Stimulated activated CD4-positive, alpha-beta T cell treated with anti-CD3 and anti-CD28 coated beads, Interleukin-15, amount 100 ng/mL, for 48 hours (primary cell): ENCODE measurements around the gene POLRMT.
"Not testable (repeated sequence)": the region's sequence is repeated elsewhere in the genome, so short reads cannot be mapped to it uniquely, and the experiment has no call there.

Source experiments
- DNase-seq, 2 donors: peaks; one replicate each; pipeline ENCODE4 v3.0.0-alpha.2; 2020; ENCODE audit warnings: low read depth in 2 of 2

POLRMT gene

GRCh38 chr19:593505-593904, 39.8 kb downstream of the POLRMT start:
- no peak for DNase-seq

DNA sequence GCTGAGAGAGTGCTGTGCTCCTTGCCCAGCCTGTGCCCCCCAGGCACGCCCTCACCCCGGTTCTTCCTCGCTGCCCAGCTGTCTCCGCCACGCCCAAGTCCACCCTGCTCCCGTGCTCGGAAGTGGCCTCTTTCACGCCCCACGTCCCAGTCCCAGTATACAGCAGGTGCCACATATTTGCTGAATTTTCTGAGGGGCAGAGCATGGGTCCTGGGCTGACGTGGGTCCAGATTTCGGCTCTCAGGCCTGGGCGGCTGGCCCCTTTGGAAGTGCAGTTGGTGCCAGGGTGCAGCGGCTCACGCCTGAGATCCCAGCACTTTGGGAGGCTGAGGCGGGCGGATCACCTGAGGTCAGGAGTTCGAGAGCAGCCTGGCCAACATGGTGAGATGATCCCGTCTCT, 40.3 kb downstream of the POLRMT start:
- no peak for DNase-seq

DNA sequence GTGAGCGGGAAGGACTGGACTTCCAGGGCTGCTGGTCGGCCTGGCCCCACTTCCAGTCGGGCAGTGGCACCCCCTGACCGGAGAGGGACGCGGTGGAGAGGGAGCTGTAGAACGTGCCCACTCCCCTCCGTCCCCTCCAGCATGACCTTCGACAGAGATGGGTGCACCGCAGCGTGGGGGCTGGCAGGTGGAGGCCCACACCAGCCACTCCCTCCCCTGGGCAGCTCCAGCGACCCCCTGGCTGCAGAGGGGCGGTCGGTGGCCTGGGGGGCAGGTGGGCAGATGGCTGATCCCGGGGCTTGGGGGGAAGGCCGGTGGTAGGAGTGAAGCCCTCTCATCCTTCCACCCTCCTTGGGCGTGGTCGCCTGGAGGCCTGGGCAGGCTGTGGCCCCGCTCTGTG, 41.2 kb downstream of the POLRMT start:
- no peak for DNase-seq

- DNase-seq, result no peak
These were observed 42.0 kb downstream of the POLRMT start for GRCh38 chr19:591099-591958.

DNA sequence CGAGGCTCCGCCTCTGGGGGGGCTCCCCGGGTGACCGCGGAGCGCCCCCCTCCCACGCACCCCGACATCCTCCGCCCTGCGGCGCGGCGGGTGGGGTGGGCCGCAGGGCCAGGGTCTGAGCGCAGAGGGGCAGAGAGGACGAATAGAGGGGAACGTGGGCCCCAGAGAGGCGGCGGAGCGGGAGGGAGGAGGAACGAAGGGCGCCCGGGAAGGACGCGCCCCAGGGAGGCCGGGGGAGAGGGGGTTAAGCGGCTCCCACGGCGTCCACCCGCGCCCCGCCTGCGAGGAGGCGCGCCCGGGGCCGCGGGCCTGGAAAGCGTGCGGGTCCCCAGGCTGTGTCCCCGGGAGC, 42.6 kb downstream of the POLRMT start:
- no peak for DNase-seq

DNA sequence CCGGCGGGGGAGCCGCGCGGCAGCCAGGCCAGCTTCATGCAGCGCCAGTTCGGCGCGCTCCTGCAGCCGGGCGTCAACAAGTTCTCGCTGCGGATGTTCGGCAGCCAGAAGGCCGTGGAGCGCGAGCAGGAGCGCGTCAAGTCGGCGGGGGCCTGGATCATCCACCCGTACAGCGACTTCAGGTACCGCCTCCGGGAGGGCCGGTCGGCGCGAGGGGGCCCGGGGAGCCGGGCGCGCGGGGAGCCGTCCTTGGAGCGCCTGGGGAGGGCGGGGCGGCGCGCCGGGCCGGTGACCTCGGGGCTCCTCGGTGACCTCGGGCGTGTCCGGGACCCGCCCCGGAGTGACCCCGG, 43.0 kb downstream of the POLRMT start:
- DNase-seq, result no peak

DNA sequence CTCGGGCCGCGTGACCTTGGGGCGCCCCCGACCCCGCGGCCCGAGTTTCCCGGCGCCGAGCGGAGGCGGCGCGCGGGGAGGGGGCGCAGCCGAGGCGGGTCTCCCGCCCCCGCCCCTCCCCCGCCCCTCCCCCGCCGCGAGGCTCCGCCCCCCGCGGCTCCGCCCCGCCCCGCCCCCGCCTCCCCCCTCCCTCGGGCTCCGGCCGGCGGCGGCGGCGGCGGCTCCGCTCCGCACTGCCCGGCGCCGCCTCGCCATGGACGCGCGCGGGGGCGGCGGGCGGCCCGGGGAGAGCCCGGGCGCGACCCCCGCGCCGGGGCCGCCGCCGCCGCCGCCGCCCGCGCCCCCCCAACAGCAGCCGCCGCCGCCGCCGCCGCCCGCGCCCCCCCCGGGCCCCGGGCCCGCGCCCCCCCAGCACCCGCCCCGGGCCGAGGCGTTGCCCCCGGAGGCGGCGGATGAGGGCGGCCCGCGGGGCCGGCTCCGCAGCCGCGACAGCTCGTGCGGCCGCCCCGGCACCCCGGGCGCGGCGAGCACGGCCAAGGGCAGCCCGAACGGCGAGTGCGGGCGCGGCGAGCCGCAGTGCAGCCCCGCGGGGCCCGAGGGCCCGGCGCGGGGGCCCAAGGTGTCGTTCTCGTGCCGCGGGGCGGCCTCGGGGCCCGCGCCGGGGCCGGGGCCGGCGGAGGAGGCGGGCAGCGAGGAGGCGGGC, 43.5 kb downstream of the POLRMT start, which contains the start of gene HCN2:
Gene HCN2, plus strand, starts transcription at position 189 of the 703 bp plus-strand sequence. Its CDS starts 65 bp downstream, at position 254.
- DNase-seq, result no peak

DNA sequence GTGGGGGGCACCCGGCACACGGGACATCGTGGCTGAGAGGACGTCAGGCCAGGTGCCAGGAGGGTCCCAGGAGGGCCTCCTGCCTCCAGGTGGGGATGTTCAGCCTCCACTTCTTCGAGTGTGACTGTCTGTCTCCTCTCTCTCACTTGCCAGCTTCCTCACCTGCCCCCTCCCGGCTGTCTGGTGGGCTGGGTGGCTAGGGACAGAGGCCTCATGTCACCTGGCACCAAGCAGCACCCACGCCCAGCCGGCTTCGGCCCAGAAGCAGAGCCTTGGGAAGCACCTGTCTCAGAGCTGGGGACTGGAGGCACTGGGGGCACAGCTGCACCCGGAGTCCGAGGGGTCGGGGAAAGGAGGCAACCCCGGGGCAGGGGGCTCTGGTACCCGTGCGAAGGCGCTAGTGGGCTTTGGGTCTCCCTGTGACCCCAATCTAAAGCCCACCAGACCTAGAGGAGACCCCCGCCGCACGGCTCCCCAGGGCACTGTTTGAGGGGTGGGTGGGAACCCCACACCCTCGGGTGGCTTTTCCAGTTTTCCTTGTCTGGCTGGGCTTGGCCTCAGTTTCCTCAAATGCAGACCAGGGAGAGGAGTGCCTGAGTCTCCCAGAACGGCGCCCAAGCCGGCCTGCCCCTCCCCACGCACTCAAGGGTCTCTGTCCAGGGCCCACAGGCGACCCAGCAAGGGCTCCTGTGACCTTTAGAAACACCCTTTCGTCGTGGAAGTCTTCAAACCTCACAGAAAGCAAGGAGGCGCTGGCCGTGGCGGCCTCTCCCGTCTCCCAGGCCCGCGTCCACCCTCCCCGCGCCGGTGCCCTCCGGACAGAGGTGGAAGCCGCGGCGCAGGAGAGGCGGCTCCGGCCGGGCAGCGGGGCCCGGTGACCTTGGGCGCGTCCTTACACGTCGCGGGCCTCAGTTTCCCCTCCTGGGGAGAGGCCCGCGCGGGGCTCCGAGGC, 44.3 kb downstream of the POLRMT start:
- no peak for DNase-seq

- DNase-seq, result peak; percentile 58 to 61
These were observed 45.1 kb downstream of the POLRMT start for GRCh38 chr19:588093-588740.

DNA sequence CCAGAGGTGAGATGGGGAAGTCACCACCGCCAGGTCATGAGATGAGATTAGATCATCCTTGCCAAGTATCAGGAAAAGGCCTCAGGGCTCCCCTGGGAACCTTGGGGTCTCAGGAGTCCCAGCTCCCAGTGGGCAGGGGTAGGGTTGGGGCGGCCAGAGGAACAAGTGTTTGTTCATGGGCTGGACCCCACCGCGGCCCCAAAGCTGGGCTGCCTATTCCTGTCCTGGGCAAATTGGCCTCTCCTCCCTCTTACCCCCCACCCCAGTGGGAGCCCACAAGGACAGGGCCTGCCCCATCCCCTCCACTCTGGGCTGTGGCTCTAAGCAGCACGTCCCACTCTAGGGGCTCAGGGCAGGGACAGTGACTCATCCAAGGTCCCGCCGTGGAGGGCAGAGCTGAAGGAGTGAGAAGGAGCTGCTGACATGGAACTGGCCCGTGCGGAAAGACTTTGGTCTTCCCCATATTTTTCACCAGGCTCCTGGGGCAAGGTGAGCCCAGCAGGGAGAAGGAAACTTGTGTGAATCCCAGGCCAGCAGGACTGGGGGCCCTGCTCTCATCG, 47.7 kb downstream of the POLRMT start:
- no peak for DNase-seq

- not testable (repeated sequence) for DNase-seq
These were observed 48.2 kb downstream of the POLRMT start for GRCh38 chr19:585146-585545.

DNA sequence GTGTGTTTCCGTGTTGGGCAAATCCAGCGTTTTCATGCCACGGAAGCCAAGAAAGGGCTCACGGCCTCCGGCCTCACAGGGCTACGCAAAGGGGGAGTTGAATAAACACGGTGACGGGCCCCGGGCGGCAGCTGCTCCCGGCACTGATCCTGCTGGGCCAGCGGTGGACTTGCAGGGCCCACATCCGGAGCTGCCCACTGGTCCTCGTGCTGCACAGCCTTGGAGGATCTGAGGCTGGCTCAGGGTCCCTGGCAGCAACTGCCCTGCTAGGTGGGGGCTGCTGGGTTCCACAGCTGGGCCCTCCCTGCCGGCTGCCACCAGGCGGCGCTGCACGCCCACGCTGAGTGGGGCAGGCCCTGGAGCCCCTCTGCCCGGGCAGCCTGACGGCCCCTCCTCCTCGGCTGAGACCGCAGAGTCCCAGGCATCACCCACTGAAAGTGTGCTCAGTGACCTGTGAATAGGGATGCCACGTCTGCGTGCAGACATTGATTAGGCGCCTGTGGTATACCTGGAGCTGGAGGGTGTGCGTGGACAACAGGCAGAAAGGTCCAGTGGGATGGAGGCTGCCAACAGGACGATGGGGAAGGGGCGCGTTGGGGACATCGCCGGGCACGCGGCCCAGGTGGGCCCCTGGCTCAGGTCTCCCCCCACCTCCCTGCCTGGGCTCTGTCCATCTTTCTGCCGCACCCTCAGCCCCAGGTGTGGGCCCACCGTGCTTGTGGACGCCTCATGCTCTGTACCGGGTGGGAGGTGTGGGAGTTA, 48.9 kb downstream of the POLRMT start:
- DNase-seq, result peak in 1 of 2 donors; percentile 63

GRCh38 chr19:583968-584239, 49.4 kb downstream of the POLRMT start:
- DNase-seq, result no peak

- no peak for DNase-seq
These were observed 50.0 kb downstream of the POLRMT start for GRCh38 chr19:583198-583967.

DNA sequence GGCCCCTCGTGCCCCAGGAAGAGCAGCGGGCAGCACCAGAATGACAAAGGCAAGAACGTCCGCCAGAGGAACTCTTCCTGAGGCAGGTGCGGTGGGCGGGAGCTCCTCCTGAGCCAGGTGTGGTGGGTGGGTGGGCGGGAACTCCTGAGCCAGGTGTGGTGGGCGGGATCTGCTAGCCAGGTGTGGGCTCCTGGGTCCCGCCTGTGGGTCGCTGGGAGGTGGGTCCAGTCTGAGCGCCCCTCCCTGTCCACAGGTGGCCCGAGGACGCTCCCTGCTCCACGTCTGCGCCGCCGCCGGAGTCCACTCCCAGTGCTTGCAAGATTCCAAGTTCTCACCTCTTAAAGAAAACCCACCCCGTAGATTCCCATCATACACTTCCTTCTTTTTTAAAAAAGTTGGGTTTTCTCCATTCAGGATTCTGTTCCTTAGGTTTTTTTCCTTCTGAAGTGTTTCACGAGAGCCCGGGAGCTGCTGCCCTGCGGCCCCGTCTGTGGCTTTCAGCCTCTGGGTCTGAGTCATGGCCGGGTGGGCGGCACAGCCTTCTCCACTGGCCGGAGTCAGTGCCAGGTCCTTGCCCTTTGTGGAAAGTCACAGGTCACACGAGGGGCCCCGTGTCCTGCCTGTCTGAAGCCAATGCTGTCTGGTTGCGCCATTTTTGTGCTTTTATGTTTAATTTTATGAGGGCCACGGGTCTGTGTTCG, 50.7 kb downstream of the POLRMT start:
- DNase-seq, result no peak

DNA sequence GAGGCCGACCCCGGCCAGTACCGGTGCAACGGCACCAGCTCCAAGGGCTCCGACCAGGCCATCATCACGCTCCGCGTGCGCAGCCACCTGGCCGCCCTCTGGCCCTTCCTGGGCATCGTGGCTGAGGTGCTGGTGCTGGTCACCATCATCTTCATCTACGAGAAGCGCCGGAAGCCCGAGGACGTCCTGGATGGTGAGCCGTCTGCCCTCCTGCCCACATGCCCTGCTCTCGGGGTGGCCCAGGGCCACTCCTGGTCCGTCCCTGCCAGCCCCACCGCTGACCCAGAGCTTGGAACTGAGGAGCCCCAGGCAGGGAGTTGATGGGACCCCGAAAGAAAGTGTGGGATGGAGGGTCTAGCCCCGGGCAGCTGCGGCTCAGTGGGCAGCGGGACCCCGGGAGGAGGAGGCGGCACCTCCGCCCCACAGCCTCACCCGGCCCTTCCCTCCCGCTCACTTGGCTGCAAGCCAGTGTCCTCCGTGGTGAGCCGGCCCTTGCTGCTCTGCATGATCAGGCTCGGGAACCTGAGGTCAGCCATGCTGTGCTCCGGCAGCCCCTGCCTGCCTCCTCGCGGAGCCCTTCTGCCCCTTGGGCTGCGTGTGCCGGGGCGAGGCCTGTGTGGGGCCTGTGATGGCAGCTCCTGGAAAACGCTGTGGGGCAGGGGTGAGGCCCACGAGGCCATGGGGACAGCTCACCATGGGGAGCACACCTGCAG, 51.8 kb downstream of the POLRMT start:
- no peak for DNase-seq

DNA sequence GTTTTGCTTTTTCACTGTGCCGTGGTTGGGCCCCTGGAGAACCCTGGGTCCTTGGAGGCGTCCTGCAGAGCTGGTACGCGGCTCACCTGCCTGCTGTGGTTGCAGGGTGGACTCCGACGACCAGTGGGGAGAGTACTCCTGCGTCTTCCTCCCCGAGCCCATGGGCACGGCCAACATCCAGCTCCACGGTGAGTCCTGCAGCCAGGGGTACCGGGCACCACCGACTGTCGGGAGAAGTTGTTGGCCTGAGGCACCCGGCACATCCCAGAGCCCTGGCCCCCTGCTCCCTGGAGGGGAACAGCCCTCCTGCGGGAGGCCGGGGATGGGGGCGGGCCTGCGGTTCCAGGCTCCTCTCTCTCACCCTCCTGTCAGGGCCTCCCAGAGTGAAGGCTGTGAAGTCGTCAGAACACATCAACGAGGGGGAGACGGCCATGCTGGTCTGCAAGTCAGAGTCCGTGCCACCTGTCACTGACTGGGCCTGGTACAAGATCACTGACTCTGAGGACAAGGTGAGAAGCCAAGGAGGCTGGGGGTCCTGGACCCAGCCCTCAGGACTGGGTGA, 53.0 kb downstream of the POLRMT start:
- DNase-seq, result no peak

GRCh38 chr19:579842-580155, 53.5 kb downstream of the POLRMT start:
- no peak for DNase-seq
